ENCODE results near the gene SOX18.

The SOX18 gene

GRCh38 chr20:64068386-64069208, 19.2 kb upstream of the SOX18 start:
- no peak for DNase-seq (ENCODE audit: low spot score)

DNA sequence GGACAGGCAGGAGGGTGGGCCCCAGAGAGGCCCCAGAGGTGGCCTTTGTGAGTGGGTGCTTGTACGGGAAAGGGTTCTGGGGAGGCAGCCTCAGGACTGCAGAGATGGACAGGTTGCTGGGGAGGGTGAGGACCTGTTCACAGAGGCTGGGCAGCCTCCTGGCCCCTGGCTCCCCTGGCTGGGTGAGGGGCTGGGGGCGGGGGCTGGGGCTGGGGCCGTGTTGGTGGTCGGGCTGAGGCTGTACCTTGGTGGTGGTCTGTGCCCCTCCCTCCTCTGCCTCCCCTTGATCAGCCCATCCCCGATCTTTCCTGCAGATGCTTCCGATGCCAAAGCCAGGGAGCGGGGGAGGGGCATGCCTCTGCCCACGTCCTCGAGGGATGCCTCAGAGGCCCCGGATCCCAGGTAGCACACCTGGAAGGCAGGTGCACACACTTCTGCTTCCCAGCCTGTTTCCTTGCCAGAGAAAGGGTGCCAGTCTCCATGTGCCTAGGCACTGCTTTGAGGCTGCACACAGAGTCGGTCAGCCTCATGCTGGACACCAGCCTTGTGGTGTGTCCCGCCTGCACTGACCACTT, 18.4 kb upstream of the SOX18 start:
- no peak for DNase-seq (ENCODE audit: low spot score)

DNA sequence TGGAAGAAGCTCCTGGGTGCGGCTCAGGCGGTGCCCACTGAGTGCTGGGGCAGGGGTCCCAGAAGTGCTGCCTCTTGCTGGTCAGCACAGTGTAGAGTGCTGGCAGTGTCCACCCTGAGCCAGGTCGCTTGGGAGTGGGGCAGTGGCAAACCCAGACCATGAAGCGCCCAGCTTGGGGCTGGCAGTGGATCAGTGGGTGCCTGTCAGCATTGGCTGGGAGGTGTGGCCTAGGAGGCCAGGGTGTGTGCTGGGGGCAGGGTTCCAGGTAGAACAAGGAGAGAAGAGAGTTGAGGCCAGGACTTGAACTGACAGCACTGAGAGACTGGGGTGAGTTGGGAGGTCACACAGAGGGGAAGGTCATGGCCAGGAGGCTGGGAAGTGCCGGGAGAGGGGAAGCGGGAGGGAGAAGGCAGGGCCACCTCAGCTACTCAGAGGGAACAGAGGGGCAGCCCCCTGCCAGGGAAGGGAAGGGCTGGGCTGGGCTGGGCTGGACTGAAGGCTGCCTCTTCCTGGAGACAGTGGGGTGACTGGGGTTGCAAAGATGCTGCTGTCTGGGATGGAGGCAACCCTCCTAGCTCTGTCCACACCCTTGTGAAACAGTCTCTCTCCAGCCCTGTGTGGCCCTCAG, 17.7 kb upstream of the SOX18 start:
- no peak for DNase-seq (ENCODE audit: low spot score)

DNA sequence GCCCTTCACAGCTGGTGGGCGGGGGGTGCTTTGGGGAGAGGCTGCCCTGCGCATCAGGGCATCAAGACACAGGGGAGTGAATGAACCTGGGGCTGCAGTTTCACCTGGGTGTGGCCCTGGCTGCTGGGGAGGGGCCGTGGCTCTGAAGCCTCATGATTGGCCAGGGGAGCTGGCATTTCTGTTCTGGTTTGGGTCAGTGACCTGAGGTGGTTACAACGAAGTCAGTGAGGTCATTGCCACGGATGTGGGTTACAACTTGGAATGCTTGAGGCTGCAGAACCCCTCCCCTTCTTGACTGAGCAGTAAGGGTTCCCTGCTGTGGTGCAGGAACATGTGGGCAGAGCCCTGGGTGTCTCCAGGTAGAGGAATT, 16.5 kb upstream of the SOX18 start:
- DNase-seq (ENCODE audit: low spot score): no peak

GRCh38 chr20:64065062-64065973, 15.9 kb upstream of the SOX18 start:
- DNase-seq (ENCODE audit: low spot score): no peak

DNA sequence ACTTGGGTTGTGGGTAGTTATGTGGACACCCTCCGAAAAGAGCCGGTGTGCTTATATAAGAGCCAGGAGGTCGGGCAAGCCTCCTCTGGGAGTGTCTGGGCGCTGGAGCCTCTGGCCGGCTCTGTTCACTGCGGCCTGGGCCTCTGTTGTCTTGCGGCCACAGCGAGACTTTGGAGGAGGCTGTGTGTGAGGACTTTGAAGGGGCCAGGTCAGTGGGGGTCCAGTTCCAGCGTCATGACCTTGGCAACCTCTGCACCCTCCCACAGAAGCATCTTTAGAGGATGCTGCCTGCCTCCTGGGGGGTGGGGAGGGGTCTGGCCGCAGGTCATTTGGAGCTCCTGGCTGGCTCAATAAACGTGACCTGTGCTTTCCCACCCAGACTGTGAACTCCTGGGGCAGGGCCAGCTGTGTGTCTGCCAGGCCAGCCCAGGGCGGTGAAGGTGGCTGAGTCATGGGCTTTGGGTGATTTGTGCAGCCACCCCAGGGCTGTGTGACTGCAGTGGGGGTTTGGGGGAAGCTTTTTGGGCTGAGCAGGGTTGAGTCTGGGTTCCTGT, 14.8 kb upstream of the SOX18 start:
- DNase-seq (ENCODE audit: low spot score): no peak

DNA sequence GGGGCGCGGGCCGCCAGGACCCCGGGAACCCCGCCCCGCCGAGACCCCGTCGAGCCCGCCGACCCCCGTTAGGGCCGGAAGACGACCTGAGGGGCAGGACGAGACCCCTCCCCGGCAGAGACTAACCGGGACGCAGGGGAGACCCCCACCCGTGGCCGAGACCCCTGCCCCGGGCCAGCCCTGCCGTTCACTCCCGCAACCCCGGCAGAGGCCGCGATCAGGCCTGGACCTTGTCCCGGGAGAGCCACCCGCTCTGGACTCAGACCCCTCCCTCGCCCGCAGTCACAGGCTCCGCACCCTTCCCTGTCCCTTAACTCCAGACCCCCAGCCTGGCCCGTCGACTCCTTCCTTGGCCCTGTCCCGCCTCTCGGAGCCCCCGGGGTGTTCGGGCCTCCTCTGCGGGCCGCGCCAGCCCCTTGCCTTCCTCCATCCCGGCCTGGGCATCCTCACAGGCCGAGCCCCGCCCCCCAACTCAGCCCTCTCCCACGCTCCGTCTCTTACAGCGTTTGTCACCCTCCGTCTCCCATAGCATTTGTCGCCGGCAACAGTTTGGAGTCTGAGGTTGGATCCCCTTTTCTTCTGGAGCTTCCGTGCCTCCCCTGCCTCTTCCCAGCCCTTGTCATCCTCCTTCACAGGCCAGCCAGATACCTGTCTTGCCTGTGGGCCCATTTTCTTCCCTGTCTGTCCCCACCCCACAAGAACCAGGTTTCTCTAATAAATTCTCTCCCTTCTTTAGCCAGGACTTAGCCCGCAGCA, 14.1 kb upstream of the SOX18 start:
- DNase-seq (ENCODE audit: low spot score): no peak

GRCh38 chr20:64062596-64063388, 13.4 kb upstream of the SOX18 start, which contains the start of gene TCEA2:
TCEA2 (plus strand) TSS chr20:64063198; CDS start chr20:64063313, 115 bp downstream.
- DNase-seq (ENCODE audit: low spot score): peak; percentile 94

DNA sequence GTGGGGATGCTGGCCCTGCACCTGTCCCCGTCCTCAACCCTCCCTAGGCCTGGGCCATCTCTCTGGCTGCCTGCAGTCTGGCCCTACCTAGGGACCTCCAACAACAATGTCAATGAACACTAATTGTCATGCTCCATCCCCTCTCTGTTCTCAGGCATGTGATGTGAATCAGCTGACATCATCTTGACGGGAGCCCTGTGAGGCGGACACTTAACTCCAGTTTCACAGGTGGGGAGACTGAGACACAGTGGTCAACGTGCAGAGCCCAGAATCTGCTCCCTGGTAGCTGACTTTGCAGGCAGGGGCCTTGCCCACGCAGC, 12.8 kb upstream of the SOX18 start:
- no peak for DNase-seq (ENCODE audit: low spot score)

- DNase-seq (ENCODE audit: low spot score): no peak
Measured at GRCh38 chr20:64058536-64058935, 9.1 kb upstream of the SOX18 start.

GRCh38 chr20:64057628-64058498, 8.4 kb upstream of the SOX18 start:
- DNase-seq (ENCODE audit: low spot score): peak; percentile 87

DNA sequence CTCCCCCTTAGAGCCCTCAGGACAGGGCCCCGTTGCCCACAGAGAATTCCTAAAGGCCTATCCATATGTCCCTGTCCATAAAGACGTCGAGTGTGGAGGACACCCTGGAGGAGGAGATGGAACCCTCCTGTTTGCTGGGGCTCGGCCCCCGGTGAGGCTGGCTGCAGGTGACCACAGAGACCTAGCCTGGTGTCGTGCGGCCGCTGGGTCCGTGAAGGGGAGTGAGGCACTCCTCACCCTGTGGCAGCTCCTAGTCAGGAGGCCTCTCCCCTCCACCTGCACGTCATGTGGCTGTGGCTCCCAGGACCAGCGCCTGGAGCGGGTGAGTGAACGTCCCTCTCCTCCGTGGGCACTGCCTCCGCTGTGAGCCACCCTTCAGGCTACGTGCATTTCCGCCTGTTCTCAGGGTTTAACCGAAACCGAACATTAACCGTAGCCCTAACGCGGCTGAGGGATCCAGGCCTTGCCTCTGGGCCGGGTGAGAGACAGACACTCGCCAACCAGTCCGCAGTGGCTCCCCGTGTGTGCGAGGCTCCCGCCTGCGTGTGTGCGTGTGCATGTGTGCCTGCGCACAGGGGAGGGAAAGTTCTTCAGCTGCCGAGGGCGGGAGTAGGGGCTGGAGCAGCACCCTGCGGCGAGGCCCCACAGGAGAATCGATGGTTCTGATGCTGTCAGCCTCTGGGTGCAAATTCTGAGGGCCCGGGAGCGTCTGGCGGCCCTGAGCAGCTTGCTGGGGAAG, 7.6 kb upstream of the SOX18 start:
- no peak for DNase-seq (ENCODE audit: low spot score)

DNA sequence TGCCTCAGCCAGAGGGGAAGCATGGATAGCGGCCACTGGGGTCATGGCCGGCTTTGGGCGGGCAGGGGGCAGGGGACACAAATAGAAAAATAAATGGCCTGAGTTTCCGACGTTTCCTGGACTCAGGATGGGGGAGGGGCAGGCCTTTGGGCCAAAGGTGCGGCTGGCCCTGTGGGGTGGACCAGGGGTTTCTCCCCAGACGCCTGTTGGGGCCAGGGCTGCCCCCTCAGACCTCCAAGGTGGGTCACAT, 7.1 kb upstream of the SOX18 start:
- DNase-seq (ENCODE audit: low spot score): no peak

GRCh38 chr20:64055893-64056638, 6.6 kb upstream of the SOX18 start:
- no peak for DNase-seq (ENCODE audit: low spot score)

DNA sequence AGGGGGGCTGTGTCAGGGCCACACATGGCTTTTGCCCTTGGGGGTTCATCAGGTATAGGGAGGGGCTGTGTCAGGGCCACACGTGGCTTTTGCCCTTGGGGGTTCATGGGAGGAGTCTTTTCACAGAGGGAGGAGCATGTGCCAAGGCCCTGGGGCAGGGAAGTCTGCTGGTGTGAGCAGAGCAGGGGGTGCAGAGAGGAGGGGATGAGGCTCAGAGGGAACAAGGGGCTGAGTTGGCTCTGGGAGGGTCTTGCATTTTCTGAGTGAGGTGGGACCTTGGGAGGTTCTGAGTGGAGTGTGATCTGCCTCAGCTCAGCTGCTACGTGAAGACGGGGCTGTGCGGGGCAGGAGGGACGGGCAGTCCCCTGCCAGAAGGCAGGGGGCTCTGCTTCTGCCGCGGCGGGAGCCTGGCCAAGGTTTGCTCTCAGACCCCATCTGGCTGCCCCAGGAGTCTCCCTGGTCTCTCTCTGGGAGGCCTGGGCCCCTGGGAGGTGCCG, 6.0 kb upstream of the SOX18 start:
- DNase-seq (ENCODE audit: low spot score): no peak

- DNase-seq (ENCODE audit: low spot score): peak; percentile 61
Measured at GRCh38 chr20:64053841-64054661, 4.6 kb upstream of the SOX18 start.
